ENCODE measurements around the gene COLEC12.

The COLEC12 gene

GRCh38 chr18:420661-421246 lies 79.7 kb downstream of the COLEC12 start:
- no peak overlapping the region for H2AK5ac ChIP-seq (ENCODE audit: low read length, severe bottlenecking)
- H3K18ac ChIP-seq (ENCODE audit: low read depth in 1 of 2, low read length in 2 of 2) = no peak overlapping the region
- H4K8ac ChIP-seq (ENCODE audit: low read length) = no peak overlapping the region
- peak overlapping the region; percentile 69 for H3K27ac ChIP-seq (ENCODE audit: low read length, poor library complexity, severe bottlenecking)
- WGBS = 100% methylated on average over 2 of the region's 3 CpGs
- H3K9ac ChIP-seq (ENCODE audit: low read length) = peak overlapping the region; percentile 83
- no peaks in the 10 kb centered on the region for H3K79me1 ChIP-seq (replicated peaks; ENCODE audit: low read length, poor library complexity, severe bottlenecking)
- no peaks in the 10 kb centered on the region for H3K36me3 ChIP-seq (ENCODE audit: control insufficient read depth in 1 of 2, insufficient read depth in 2 of 2, low read depth in 1 of 2, low read length in 2 of 2)
- H4K91ac ChIP-seq (ENCODE audit: low read length) = no peak overlapping the region
- no peak overlapping the region for H3K14ac ChIP-seq (ENCODE audit: low read length in 2 of 2)
- DNase-seq = no peak
- H3K27me3 ChIP-seq (ENCODE audit: control insufficient read depth in 1 of 2, insufficient read depth in 1 of 2, low read length in 2 of 2) = no peaks in the 10 kb centered on the region
- H3K4ac ChIP-seq (ENCODE audit: low read depth in 1 of 2, low read length in 2 of 2) = no peak overlapping the region
- no peak overlapping the region for H2AFZ ChIP-seq (ENCODE audit: low read depth, low read length)
- no peak overlapping the region for H2BK120ac ChIP-seq (ENCODE audit: low read depth, low read length)
- peak overlapping the region; percentile 77 for H2BK5ac ChIP-seq (ENCODE audit: low read depth, low read length, poor library complexity, severe bottlenecking)
- H2BK12ac ChIP-seq (ENCODE audit: low read length in 2 of 2) = no peak overlapping the region
- H2BK15ac ChIP-seq (ENCODE audit: low read depth, poor library complexity, severe bottlenecking) = no peak overlapping the region
- peak overlapping the region in 1 of 2 experiments; percentile 43 for H3K4me3 ChIP-seq (ENCODE audit: insufficient read depth in 1 of 2, low read depth in 1 of 2, low read length in 2 of 2)
- peaks cover 9% of the 10 kb centered on the region for H3K4me1 ChIP-seq (ENCODE audit: control insufficient read depth, insufficient read depth, low read depth, low read length)
- no peak overlapping the region for H3K23ac ChIP-seq (ENCODE audit: low read length in 2 of 2)
- no peaks in the 10 kb centered on the region for H3K9me3 ChIP-seq (ENCODE audit: control insufficient read depth, low read length)
- H3K4me2 ChIP-seq (ENCODE audit: low read length, poor library complexity, severe bottlenecking) = no peak overlapping the region

GRCh38 chr18:419541-420175 lies 80.8 kb downstream of the COLEC12 start:
- H3K9me3 ChIP-seq (ENCODE audit: control insufficient read depth, low read length) = no peaks in the 10 kb centered on the region
- H3K4ac ChIP-seq (ENCODE audit: low read depth in 1 of 2, low read length in 2 of 2) = no peak overlapping the region
- peak overlapping the region; percentile 55 for H2AK5ac ChIP-seq (ENCODE audit: low read length, severe bottlenecking)
- H2BK120ac ChIP-seq (ENCODE audit: low read depth, low read length) = no peak overlapping the region
- no peak overlapping the region for H2BK5ac ChIP-seq (ENCODE audit: low read depth, low read length, poor library complexity, severe bottlenecking)
- H4K8ac ChIP-seq (ENCODE audit: low read length) = no peak overlapping the region
- no peak for DNase-seq
- peaks cover 9% of the 10 kb centered on the region for H3K4me1 ChIP-seq (ENCODE audit: control insufficient read depth, insufficient read depth, low read depth, low read length)
- H3K23ac ChIP-seq (ENCODE audit: low read length in 2 of 2) = no peak overlapping the region
- no peak overlapping the region for H2BK15ac ChIP-seq (ENCODE audit: low read depth, poor library complexity, severe bottlenecking)
- no peak overlapping the region for H2BK12ac ChIP-seq (ENCODE audit: low read length in 2 of 2)
- no peak overlapping the region for H3K14ac ChIP-seq (ENCODE audit: low read length in 2 of 2)
- no peak overlapping the region for H4K91ac ChIP-seq (ENCODE audit: low read length)
- no peak overlapping the region for H3K9ac ChIP-seq (ENCODE audit: low read length)
- no peak overlapping the region for H2AFZ ChIP-seq (ENCODE audit: low read depth, low read length)
- H3K4me2 ChIP-seq (ENCODE audit: low read length, poor library complexity, severe bottlenecking) = no peak overlapping the region
- H3K27me3 ChIP-seq (ENCODE audit: control insufficient read depth in 1 of 2, insufficient read depth in 1 of 2, low read length in 2 of 2) = no peaks in the 10 kb centered on the region
- H3K36me3 ChIP-seq (ENCODE audit: control insufficient read depth in 1 of 2, insufficient read depth in 2 of 2, low read depth in 1 of 2, low read length in 2 of 2) = no peaks in the 10 kb centered on the region
- no peak overlapping the region for H3K18ac ChIP-seq (ENCODE audit: low read depth in 1 of 2, low read length in 2 of 2)
- H3K27ac ChIP-seq (ENCODE audit: low read length, poor library complexity, severe bottlenecking) = no peak overlapping the region
- no peaks in the 10 kb centered on the region for H3K79me1 ChIP-seq (replicated peaks; ENCODE audit: low read length, poor library complexity, severe bottlenecking)
- 100% methylated on average over 2 of the region's 5 CpGs for WGBS
- no peak overlapping the region for H3K4me3 ChIP-seq (ENCODE audit: insufficient read depth in 1 of 2, low read depth in 1 of 2, low read length in 2 of 2)

DNA sequence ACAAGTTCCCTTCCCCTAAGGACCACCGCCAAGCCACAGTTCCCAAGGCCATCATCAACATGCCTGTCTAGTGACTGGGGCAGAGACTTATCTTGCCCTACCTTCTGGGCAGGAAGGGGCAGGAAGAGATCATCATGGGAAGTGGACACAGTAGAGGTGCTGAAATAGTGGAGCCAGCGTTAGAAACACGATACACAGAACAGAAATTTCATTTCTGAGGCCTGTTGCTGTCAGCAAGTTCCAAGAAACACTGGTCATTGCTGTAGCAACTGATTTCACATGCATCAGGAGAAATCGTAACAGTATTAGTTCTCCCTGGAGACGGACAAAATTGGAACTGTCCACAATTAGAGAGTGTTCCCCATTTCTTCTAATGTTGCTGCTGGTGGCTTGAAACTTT lies 83.0 kb downstream of the COLEC12 start:
- Histone ChIP-seq H2BK15ac (ENCODE audit: low read depth, poor library complexity, severe bottlenecking) (no peak overlapping the region), H3K4me1 (ENCODE audit: control insufficient read depth, insufficient read depth, low read depth, low read length) (peaks cover 9% of the 10 kb centered on the region), H3K23ac (ENCODE audit: low read length in 2 of 2) (no peak overlapping the region), H2AK5ac (ENCODE audit: low read length, severe bottlenecking) (peak overlapping the region; percentile 7), H4K91ac (ENCODE audit: low read length) (no peak overlapping the region), H3K4me2 (ENCODE audit: low read length, poor library complexity, severe bottlenecking) (no peak overlapping the region), H3K27ac (ENCODE audit: low read length, poor library complexity, severe bottlenecking) (no peak overlapping the region), H3K9ac (ENCODE audit: low read length) (peak overlapping the region; percentile 57), H2BK120ac (ENCODE audit: low read depth, low read length) (no peak overlapping the region), H2BK5ac (ENCODE audit: low read depth, low read length, poor library complexity, severe bottlenecking) (no peak overlapping the region), H3K9me3 (ENCODE audit: control insufficient read depth, low read length) (no peaks in the 10 kb centered on the region), H3K36me3 (ENCODE audit: control insufficient read depth in 1 of 2, insufficient read depth in 2 of 2, low read depth in 1 of 2, low read length in 2 of 2) (no peaks in the 10 kb centered on the region), H3K14ac (ENCODE audit: low read length in 2 of 2) (no peak overlapping the region), H3K27me3 (ENCODE audit: control insufficient read depth in 1 of 2, insufficient read depth in 1 of 2, low read length in 2 of 2) (no peaks in the 10 kb centered on the region), H3K18ac (ENCODE audit: low read depth in 1 of 2, low read length in 2 of 2) (no peak overlapping the region), H2AFZ (ENCODE audit: low read depth, low read length) (no peak overlapping the region), H3K4ac (ENCODE audit: low read depth in 1 of 2, low read length in 2 of 2) (peak overlapping the region in 1 of 2 experiments; percentile 24), H3K4me3 (ENCODE audit: insufficient read depth in 1 of 2, low read depth in 1 of 2, low read length in 2 of 2) (no peak overlapping the region), H4K8ac (ENCODE audit: low read length) (no peak overlapping the region), H3K79me1 (replicated peaks; ENCODE audit: low read length, poor library complexity, severe bottlenecking) (no peaks in the 10 kb centered on the region), H2BK12ac (ENCODE audit: low read length in 2 of 2) (no peak overlapping the region)
- WGBS = 99% methylated on average over 5 of the region's 5 CpGs
- no peak for DNase-seq

GRCh38 chr18:416930-417329 lies 83.6 kb downstream of the COLEC12 start:
- no peak overlapping the region for H2AFZ ChIP-seq (ENCODE audit: low read depth, low read length)

More at GRCh38 chr18:416930-417329, 83.6 kb downstream of the COLEC12 start:
- Histone ChIP-seq H3K4me1 (ENCODE audit: control insufficient read depth, insufficient read depth, low read depth, low read length) (peaks cover 9% of the 10 kb centered on the region), H3K4ac (ENCODE audit: low read depth in 1 of 2, low read length in 2 of 2) (no peak overlapping the region), H3K9ac (ENCODE audit: low read length) (peak overlapping the region; percentile 16), H3K9me3 (ENCODE audit: control insufficient read depth, low read length) (no peaks in the 10 kb centered on the region), H3K18ac (ENCODE audit: low read depth in 1 of 2, low read length in 2 of 2) (no peak overlapping the region), H4K91ac (ENCODE audit: low read length) (no peak overlapping the region), H3K14ac (ENCODE audit: low read length in 2 of 2) (no peak overlapping the region), H2BK15ac (ENCODE audit: low read depth, poor library complexity, severe bottlenecking) (no peak overlapping the region), H2BK12ac (ENCODE audit: low read length in 2 of 2) (no peak overlapping the region), H3K27ac (ENCODE audit: low read length, poor library complexity, severe bottlenecking) (no peak overlapping the region), H3K23ac (ENCODE audit: low read length in 2 of 2) (no peak overlapping the region), H4K8ac (ENCODE audit: low read length) (no peak overlapping the region), H2AK5ac (ENCODE audit: low read length, severe bottlenecking) (no peak overlapping the region), H3K4me3 (ENCODE audit: insufficient read depth in 1 of 2, low read depth in 1 of 2, low read length in 2 of 2) (no peak overlapping the region), H3K36me3 (ENCODE audit: control insufficient read depth in 1 of 2, insufficient read depth in 2 of 2, low read depth in 1 of 2, low read length in 2 of 2) (no peaks in the 10 kb centered on the region), H3K79me1 (replicated peaks; ENCODE audit: low read length, poor library complexity, severe bottlenecking) (no peaks in the 10 kb centered on the region), H3K4me2 (ENCODE audit: low read length, poor library complexity, severe bottlenecking) (no peak overlapping the region), H2BK120ac (ENCODE audit: low read depth, low read length) (no peak overlapping the region), H3K27me3 (ENCODE audit: control insufficient read depth in 1 of 2, insufficient read depth in 1 of 2, low read length in 2 of 2) (no peaks in the 10 kb centered on the region), H2BK5ac (ENCODE audit: low read depth, low read length, poor library complexity, severe bottlenecking) (no peak overlapping the region)
- no CpG with 5 or more reads among the region's 1 CpG for WGBS
- DNase-seq = peak; percentile 34

All from mesenchymal stem cell (in vitro differentiated cells and primary cell).